Keratinocyte (primary cell): Measurements from ENCODE around the gene IWS1. TPM values are rescaled to one million over a fixed set of nuclear protein-coding genes. Genes with fewer than 3 reads are reported as not detected.
A peak's percentile ranks its signal among the peaks of the same experiment; 100 is the strongest.

Experiments
- DNase-seq: peaks from one replicate; pipeline ENCODE4 v3.0.0-alpha.2; 2011; ENCODE audit warnings: low read depth, missing footprints, low spot score
- FAIRE-seq: peaks from 2 replicates; lab custom pipeline; 2011; peaks lifted over from hg19 to GRCh38; lab: Jason Lieb, UNC
- H2AFZ ChIP-seq: 2 replicates; pipeline ENCODE4 v1.6.0; 2012; ENCODE audit warnings: low read length, control low read depth, inconsistent platforms; ENCODE audit not compliant: control insufficient read depth
- H3K27ac ChIP-seq: 2 replicates; pipeline ENCODE4 v1.5.1; 2011; ENCODE audit warnings: low read length; ENCODE audit not compliant: control insufficient read depth, insufficient read depth
- H3K27me3 ChIP-seq: 3 replicates; pipeline ENCODE4 v1.6.0; 2011; ENCODE audit warnings: low read length; ENCODE audit not compliant: control insufficient read depth, insufficient read depth; ENCODE audit errors: extremely low read depth
- H3K36me3 ChIP-seq, 2 experiments: 2 replicates in 1 of 2; 3 replicates in 1 of 2; pipeline ENCODE4 v1.5.1; 2011; ENCODE audit warnings: low read length in 2 of 2, mild to moderate bottlenecking in 1 of 2; ENCODE audit not compliant: control insufficient read depth in 2 of 2, insufficient read depth in 2 of 2; ENCODE audit errors: extremely low read depth in 1 of 2
- H3K4me1 ChIP-seq: 3 replicates; pipeline ENCODE4 v1.5.1; 2011; ENCODE audit warnings: low read length; ENCODE audit not compliant: control insufficient read depth, insufficient read depth; ENCODE audit errors: extremely low read depth
- H3K4me2 ChIP-seq: 3 replicates; pipeline ENCODE4 v1.6.0; 2011; ENCODE audit warnings: low read depth, low read length; ENCODE audit not compliant: control insufficient read depth, insufficient read depth; ENCODE audit errors: extremely low read depth
- H3K4me3 ChIP-seq, 3 experiments: fragments of 200-600 bp in 1 of 3; sonication (generic) in 1 of 3; 2 replicates in 2 of 3; 3 replicates in 1 of 3; pipeline ENCODE4 v1.5.1; 2011 to 2016; ENCODE audit warnings: low read length in 3 of 3, mild to moderate bottlenecking in 3 of 3, control low read depth in 2 of 3, inconsistent platforms in 1 of 3, low read depth in 1 of 3, mixed read lengths in 1 of 3, mixed run types in 1 of 3, moderate library complexity in 1 of 3; ENCODE audit not compliant: control insufficient read depth in 2 of 3, insufficient read depth in 2 of 3; ENCODE audit errors: extremely low read depth in 1 of 3
- H3K79me2 ChIP-seq: 2 replicates; pipeline ENCODE4 v1.6.0; 2012; ENCODE audit warnings: low read length; ENCODE audit not compliant: control insufficient read depth, insufficient read depth
- H3K9ac ChIP-seq: 3 replicates; pipeline ENCODE4 v1.6.0; 2011; ENCODE audit warnings: low read length; ENCODE audit not compliant: control insufficient read depth, insufficient read depth; ENCODE audit errors: extremely low read depth
- H3K9me1 ChIP-seq: 3 replicates; pipeline ENCODE4 v1.6.0; 2011; ENCODE audit warnings: low read length; ENCODE audit not compliant: control insufficient read depth, insufficient read depth; ENCODE audit errors: extremely low read depth
- H3K9me3 ChIP-seq: 2 replicates; pipeline ENCODE4 v1.5.1; 2012; ENCODE audit warnings: low read depth, low read length; ENCODE audit not compliant: control insufficient read depth
- H4K20me1 ChIP-seq: 3 replicates; pipeline ENCODE4 v1.6.0; 2011; ENCODE audit warnings: low read length; ENCODE audit not compliant: control insufficient read depth, insufficient read depth; ENCODE audit errors: extremely low read depth
- EZH2 ChIP-seq: IDR thresholded peaks from one replicate; pipeline ENCODE4 v1.6.1; 2012; ENCODE audit warnings: inconsistent platforms, mild to moderate bottlenecking, low read length, moderate library complexity
- dilution Hi-C: fragments of 300-500 bp; cut with MboI; formaldehyde crosslinking; loops from one replicate; pipeline ENCODE4 v1.7.0; 2020; ENCODE audit warnings: low sequenced_read_pairs; ENCODE audit not compliant: extremely low pct_ligation_motif_present
- polyA plus RNA-seq, 5 experiments: library from polyadenylated mRNA; depleted of rRNA in 3 of 5; stranded (reverse) in 3 of 5; stranded (forward) in 1 of 5; unstranded in 1 of 5; fragments of >200 nt; gene quantifications; 1 replicate in 1 of 5; 2 replicates in 3 of 5; 3 replicates in 1 of 5; pipeline versions ENCODE4 v1.2.1 to v1.2.3, GENCODE V29; 2011 to 2012; ENCODE audit warnings: missing spikeins in 2 of 5, low read depth in 1 of 5, low replicate concordance in 1 of 5
- TF ChIP-seq, protein P1 (sequence below), 3 experiments: IDR thresholded peaks in 1 of 3; conservative IDR thresholded peaks in 1 of 3; optimal IDR thresholded peaks in 1 of 3; 2 replicates in 2 of 3; 3 replicates in 1 of 3; pipeline versions ENCODE3 to v1.5.1; 2011; ENCODE audit warnings: low read length in 3 of 3, mild to moderate bottlenecking in 3 of 3, moderate library complexity in 2 of 3, control low read depth in 1 of 3, inconsistent platforms in 1 of 3; ENCODE audit not compliant: insufficient read depth in 2 of 3; ENCODE audit errors: extremely low read depth in 1 of 3

Gene IWS1
- polyA plus RNA-seq, 1 donor (not counting 4 experiments of a cell fraction or from before 2014, with no cell fraction given) = 52.0 TPM

DNA sequence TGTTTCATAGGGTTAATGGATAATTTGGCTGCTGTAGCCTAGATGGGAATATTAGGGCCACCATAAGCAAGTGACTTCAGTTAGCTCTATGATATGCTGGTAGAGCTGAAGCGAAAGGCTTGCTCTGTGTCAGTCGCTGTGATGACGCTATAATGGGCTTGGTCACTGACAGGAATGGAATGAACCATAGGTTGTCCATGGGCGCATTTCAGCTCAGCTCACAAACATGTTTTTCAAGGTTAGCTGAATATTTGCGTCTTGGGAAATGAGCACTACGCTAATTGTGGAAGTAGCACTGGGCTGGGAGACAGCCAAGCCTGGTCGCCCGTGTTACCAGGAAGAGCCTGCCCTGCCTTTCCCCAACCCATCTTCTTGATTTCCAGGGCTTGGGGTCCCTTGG is 6.0 kb upstream of the IWS1 start:
- no peaks in the 10 kb centered on the region for H3K36me3 ChIP-seq
- no peaks in the 10 kb centered on the region for H4K20me1 ChIP-seq
- FAIRE-seq (no peak), DNase-seq (no peak)
- H3K9ac ChIP-seq = no peak overlapping the region
- H2AFZ ChIP-seq = no peak overlapping the region
- no peaks in the 10 kb centered on the region for H3K9me1 ChIP-seq
- H3K4me2 ChIP-seq = no peak overlapping the region
- no peaks in the 10 kb centered on the region for H3K27me3 ChIP-seq
- no peaks in the 10 kb centered on the region for H3K9me3 ChIP-seq
- H3K27ac ChIP-seq = no peak overlapping the region
- no peak overlapping the region for H3K4me3 ChIP-seq
- H3K79me2 ChIP-seq = no peaks in the 10 kb centered on the region
- TF ChIP-seq, protein P1, sequence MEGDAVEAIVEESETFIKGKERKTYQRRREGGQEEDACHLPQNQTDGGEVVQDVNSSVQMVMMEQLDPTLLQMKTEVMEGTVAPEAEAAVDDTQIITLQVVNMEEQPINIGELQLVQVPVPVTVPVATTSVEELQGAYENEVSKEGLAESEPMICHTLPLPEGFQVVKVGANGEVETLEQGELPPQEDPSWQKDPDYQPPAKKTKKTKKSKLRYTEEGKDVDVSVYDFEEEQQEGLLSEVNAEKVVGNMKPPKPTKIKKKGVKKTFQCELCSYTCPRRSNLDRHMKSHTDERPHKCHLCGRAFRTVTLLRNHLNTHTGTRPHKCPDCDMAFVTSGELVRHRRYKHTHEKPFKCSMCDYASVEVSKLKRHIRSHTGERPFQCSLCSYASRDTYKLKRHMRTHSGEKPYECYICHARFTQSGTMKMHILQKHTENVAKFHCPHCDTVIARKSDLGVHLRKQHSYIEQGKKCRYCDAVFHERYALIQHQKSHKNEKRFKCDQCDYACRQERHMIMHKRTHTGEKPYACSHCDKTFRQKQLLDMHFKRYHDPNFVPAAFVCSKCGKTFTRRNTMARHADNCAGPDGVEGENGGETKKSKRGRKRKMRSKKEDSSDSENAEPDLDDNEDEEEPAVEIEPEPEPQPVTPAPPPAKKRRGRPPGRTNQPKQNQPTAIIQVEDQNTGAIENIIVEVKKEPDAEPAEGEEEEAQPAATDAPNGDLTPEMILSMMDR (optimal IDR thresholded peaks at IDR 0.05 in 1 of 3, IDR thresholded peaks at IDR 0.05 in 1 of 3, conservative IDR thresholded peaks at IDR 0.05 in 1 of 3; ENCODE audit: extremely low read depth in 1 of 3, insufficient read depth in 2 of 3, low read length in 3 of 3) = no peak
- no peak for TF ChIP-seq EZH2
- dilution Hi-C loops = no loop called here
- peaks cover 17% of the 10 kb centered on the region for H3K4me1 ChIP-seq

DNA sequence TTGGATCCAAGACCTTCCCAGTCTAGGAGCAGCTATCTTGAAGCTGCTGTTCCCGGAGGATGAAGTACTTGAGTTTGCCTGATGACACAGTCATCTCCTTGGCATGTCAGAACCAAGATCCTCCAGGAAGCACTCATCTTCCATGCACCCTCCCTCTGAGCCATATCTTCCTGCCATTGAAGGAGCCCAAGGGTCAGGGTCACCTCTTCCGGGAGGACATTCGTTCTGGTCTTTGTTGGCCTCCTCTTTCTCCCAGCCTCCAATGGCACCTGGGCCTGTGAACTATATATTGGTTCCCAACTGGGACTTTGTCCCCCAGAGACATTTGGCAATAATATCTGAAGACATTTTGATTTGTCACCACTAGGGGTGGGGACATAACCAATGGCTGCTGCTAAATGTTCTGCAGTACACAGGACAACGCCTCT is 4.9 kb upstream of the IWS1 start:
- H4K20me1 ChIP-seq = no peaks in the 10 kb centered on the region
- H3K9me1 ChIP-seq = no peaks in the 10 kb centered on the region
- H3K4me3 ChIP-seq = peak overlapping the region in 2 of 3 experiments; percentile 18 to 23
- H3K9me3 ChIP-seq = no peaks in the 10 kb centered on the region
- peak overlapping the region; percentile 47 for H2AFZ ChIP-seq
- peak overlapping the region; percentile 75 for H3K27ac ChIP-seq
- dilution Hi-C loops = no loop called here
- peak overlapping the region; percentile 74 for H3K4me2 ChIP-seq
- no peaks in the 10 kb centered on the region for H3K79me2 ChIP-seq
- FAIRE-seq = peak; percentile 43
- peaks cover 23% of the 10 kb centered on the region for H3K4me1 ChIP-seq
- no peak for DNase-seq
- H3K36me3 ChIP-seq = no peaks in the 10 kb centered on the region
- H3K27me3 ChIP-seq = no peaks in the 10 kb centered on the region
- H3K9ac ChIP-seq = no peak overlapping the region
- TF ChIP-seq EZH2 = no peak
- TF ChIP-seq, protein P1 (optimal IDR thresholded peaks at IDR 0.05 in 1 of 3, IDR thresholded peaks at IDR 0.05 in 1 of 3, conservative IDR thresholded peaks at IDR 0.05 in 1 of 3; ENCODE audit: extremely low read depth in 1 of 3, insufficient read depth in 2 of 3, low read length in 3 of 3) = peak in 1 of 3 experiments; percentile 11
